Fibroblast of villous mesenchyme (primary cell): ENCODE results near the gene DHRS9. TPM values are rescaled to one million over a fixed set of nuclear protein-coding genes. Genes with fewer than 3 reads are reported as not detected.

Experiments used
- DNase-seq: peaks from one replicate; pipeline ENCODE4 v3.0.0-alpha.2; 2010; ENCODE audit warnings: low read depth
- H3K4me3 ChIP-seq: 2 replicates; pipeline ENCODE4 v1.5.1; 2011; ENCODE audit warnings: low read depth, mild to moderate bottlenecking, low read length
- CTCF ChIP-seq: IDR thresholded peaks from 2 replicates; pipeline ENCODE4 v1.5.1; 2012; ENCODE audit warnings: low read depth, mild to moderate bottlenecking, low read length; ENCODE audit not compliant: insufficient read depth
- total RNA-seq: library from RNA; depleted of rRNA; stranded (reverse); fragments of >200 nt; gene quantifications from 2 replicates; pipeline ENCODE4 v1.2.3, GENCODE V29; 2012

The DHRS9 gene
- total RNA-seq, 1 donor, result under 0.01 TPM

GRCh38 chr2:169141713-169142352 is 72.5 kb downstream of the DHRS9 start:
- peak; percentile 44 for DNase-seq
- H3K4me3 ChIP-seq, result no peak overlapping the region
- TF ChIP-seq CTCF, result peak; percentile 93

GRCh38 chr2:169143998-169144397 is 74.6 kb downstream of the DHRS9 start:
- TF ChIP-seq CTCF, result no peak
- no peak for DNase-seq
- no peak overlapping the region for H3K4me3 ChIP-seq

Other genes starting within 250 kb of the DHRS9 start
- gene SPC25, start 179.1 kb upstream of the DHRS9 start, total RNA-seq, result 2.9 and 7.3 TPM in 2 replicates
- gene G6PC2, start 168.3 kb upstream of the DHRS9 start, total RNA-seq, result not detected in 2 replicates
- under 0.01 TPM in 1 of 2 replicates, not detected in the other for gene ABCB11, start 38.2 kb upstream of the DHRS9 start, total RNA-seq